ENCODE results near the gene NR1H4. TPM values are rescaled to one million over a fixed set of nuclear protein-coding genes. Genes with fewer than 3 reads are reported as not detected.

The NR1H4 gene
- total and polyA plus RNA-seq, 2 of the 13 experiments (the other 11 are each of a cell fraction or from before 2014, with no cell fraction given): 27.3 to 114 TPM

- H3K79me2 ChIP-seq (ENCODE audit: insufficient read depth, low read length): no peaks in the 10 kb centered on the region
- H3K4me1 ChIP-seq (ENCODE audit: insufficient read depth, low read length): no peaks in the 10 kb centered on the region
- H3K9ac ChIP-seq (ENCODE audit: insufficient read depth, low read depth, low read length): no peak overlapping the region
- no peak overlapping the region for H3K4me3 ChIP-seq (replicated peaks in 1 of 3; ENCODE audit: insufficient read depth in 1 of 3, low read depth in 2 of 3, low read length in 3 of 3)
- H3K27ac ChIP-seq (ENCODE audit: extremely low read length, insufficient read depth, low read length): no peak overlapping the region
- H3K36me3 ChIP-seq (replicated peaks in 1 of 2; ENCODE audit: control insufficient read depth in 1 of 2, insufficient read depth in 2 of 2, low read length in 2 of 2): peaks cover 5 to 26% of the 10 kb centered on the region in 2 experiments; a peak in 4 of 5 replicates
- H3K9me3 ChIP-seq (ENCODE audit: low read length): no peaks in the 10 kb centered on the region
- BruUV-seq (replicated peaks): no TSS peak
- ATAC-seq (no peak), FAIRE-seq (no peak), DNase-seq (ENCODE audit: low spot score) (no peak)
- TF ChIP-seq ZNF362 (CRISPR knock-in tag; IDR thresholded peaks at IDR 0.05; ENCODE audit: borderline replicate concordance) (no peak), HOXA5 (CRISPR knock-in tag; IDR thresholded peaks at IDR 0.05) (no peak), ZBTB39 (CRISPR knock-in tag; IDR thresholded peaks at IDR 0.05) (no peak), ZNF503 (CRISPR knock-in tag; IDR thresholded peaks at IDR 0.05) (no peak), NCOA2 (CRISPR knock-in tag; IDR thresholded peaks at IDR 0.05) (no peak), ATF7-NPFF (CRISPR knock-in tag; IDR thresholded peaks at IDR 0.05; ENCODE audit: low read depth) (no peak), EHMT2 (IDR thresholded peaks at IDR 0.05; ENCODE audit: borderline replicate concordance, low read depth, low read length) (no peak), ZBTB20 (CRISPR knock-in tag; IDR thresholded peaks at IDR 0.05; ENCODE audit: borderline replicate concordance, low read depth) (no peak), TMF1 (CRISPR knock-in tag; IDR thresholded peaks at IDR 0.05; ENCODE audit: low read depth) (no peak)
- ChIA-PET POLR2A (no interaction called here), CTCF (ENCODE audit: low intra/inter-chr PET ratio, low total read pairs) (no interaction called here)
- WGBS (ENCODE audit: low lambda C conversion rate): 94% methylated on average over 1 of the region's 1 CpG
- in situ Hi-C loops (cut with HindIII; ENCODE audit: extremely low pct_ligation_motif_present, low pct_unique_long_range_greater_than_20kb): no loop called here
- no peak overlapping the region for H3K4me2 ChIP-seq (ENCODE audit: low read depth, low read length)
- no peaks in the 10 kb centered on the region for H3K27me3 ChIP-seq (ENCODE audit: control insufficient read depth in 1 of 2, insufficient read depth in 2 of 2, low read length in 2 of 2)
- H2AFZ ChIP-seq (ENCODE audit: low read length): no peak overlapping the region
- no peaks in the 10 kb centered on the region for H4K20me1 ChIP-seq (ENCODE audit: insufficient read depth, low read length)
- intact Hi-C loops (cut with micrococcal nuclease; ENCODE audit: unreplicated experiment): no loop called here
Measured at GRCh38 chr12:100608776-100609175, 135.1 kb downstream of the NR1H4 start.
